Measurements from ENCODE around the gene SLC15A4.
A peak's percentile ranks its signal among the peaks of the same experiment; 100 is the strongest.

The SLC15A4 gene

DNA sequence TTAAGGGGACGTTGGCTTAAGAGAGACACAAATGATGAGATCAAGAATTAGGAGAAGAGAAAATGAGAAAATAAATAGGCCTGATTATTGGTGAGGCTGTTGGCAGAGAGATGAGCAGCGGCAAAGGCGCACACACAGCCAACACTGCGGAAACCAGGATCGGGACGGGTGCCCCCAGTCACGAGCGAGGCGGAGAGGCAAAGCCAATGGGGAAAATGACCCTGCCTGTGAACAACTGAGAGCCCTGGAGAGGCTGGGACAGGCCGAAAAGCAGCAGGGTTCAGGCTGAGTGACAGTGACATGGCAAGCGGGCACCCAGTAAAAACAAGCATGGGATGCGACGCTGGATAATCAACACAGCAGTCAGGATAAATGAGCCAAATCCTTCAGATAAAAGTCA lies 21.0 kb downstream of the SLC15A4 start:
- TF ChIP-seq, protein P1, sequence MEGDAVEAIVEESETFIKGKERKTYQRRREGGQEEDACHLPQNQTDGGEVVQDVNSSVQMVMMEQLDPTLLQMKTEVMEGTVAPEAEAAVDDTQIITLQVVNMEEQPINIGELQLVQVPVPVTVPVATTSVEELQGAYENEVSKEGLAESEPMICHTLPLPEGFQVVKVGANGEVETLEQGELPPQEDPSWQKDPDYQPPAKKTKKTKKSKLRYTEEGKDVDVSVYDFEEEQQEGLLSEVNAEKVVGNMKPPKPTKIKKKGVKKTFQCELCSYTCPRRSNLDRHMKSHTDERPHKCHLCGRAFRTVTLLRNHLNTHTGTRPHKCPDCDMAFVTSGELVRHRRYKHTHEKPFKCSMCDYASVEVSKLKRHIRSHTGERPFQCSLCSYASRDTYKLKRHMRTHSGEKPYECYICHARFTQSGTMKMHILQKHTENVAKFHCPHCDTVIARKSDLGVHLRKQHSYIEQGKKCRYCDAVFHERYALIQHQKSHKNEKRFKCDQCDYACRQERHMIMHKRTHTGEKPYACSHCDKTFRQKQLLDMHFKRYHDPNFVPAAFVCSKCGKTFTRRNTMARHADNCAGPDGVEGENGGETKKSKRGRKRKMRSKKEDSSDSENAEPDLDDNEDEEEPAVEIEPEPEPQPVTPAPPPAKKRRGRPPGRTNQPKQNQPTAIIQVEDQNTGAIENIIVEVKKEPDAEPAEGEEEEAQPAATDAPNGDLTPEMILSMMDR (IDR thresholded peaks at IDR 0.05; ENCODE audit: insufficient read depth, low read length, poor library complexity, severe bottlenecking): no peak
- H3K4me3 ChIP-seq (replicated peaks; ENCODE audit: low read depth, low read length): no peak overlapping the region
- H3K27me3 ChIP-seq (replicated peaks; ENCODE audit: control insufficient read depth, insufficient read depth, low read length): no peaks in the 10 kb centered on the region
- DNase-seq (ENCODE audit: extremely low read depth, insufficient read length): no peak
- peaks cover 34% of the 10 kb centered on the region for H3K36me3 ChIP-seq (ENCODE audit: control insufficient read depth, insufficient read depth, low read length)

GRCh38 chr12:128801879-128802391 lies 21.8 kb downstream of the SLC15A4 start:
- Histone ChIP-seq H3K36me3 (ENCODE audit: control insufficient read depth, insufficient read depth, low read length) (peaks cover 33% of the 10 kb centered on the region), H3K4me3 (replicated peaks; ENCODE audit: low read depth, low read length) (no peak overlapping the region), H3K27me3 (replicated peaks; ENCODE audit: control insufficient read depth, insufficient read depth, low read length) (no peaks in the 10 kb centered on the region)
- TF ChIP-seq, protein P1 (IDR thresholded peaks at IDR 0.05; ENCODE audit: insufficient read depth, low read length, poor library complexity, severe bottlenecking): no peak
- no peak for DNase-seq (ENCODE audit: extremely low read depth, insufficient read length)

GRCh38 chr12:128800606-128801005 lies 23.2 kb downstream of the SLC15A4 start:
- Histone ChIP-seq H3K36me3 (ENCODE audit: control insufficient read depth, insufficient read depth, low read length) (peaks cover 37% of the 10 kb centered on the region), H3K27me3 (replicated peaks; ENCODE audit: control insufficient read depth, insufficient read depth, low read length) (no peaks in the 10 kb centered on the region), H3K4me3 (replicated peaks; ENCODE audit: low read depth, low read length) (no peak overlapping the region)
- TF ChIP-seq, protein P1 (IDR thresholded peaks at IDR 0.05; ENCODE audit: insufficient read depth, low read length, poor library complexity, severe bottlenecking): no peak
- no peak for DNase-seq (ENCODE audit: extremely low read depth, insufficient read length)

GRCh38 chr12:128798571-128799341 lies 25.0 kb downstream of the SLC15A4 start:
- H3K36me3 ChIP-seq (ENCODE audit: control insufficient read depth, insufficient read depth, low read length): peaks cover 43% of the 10 kb centered on the region
- DNase-seq (ENCODE audit: extremely low read depth, insufficient read length): no peak
- TF ChIP-seq, protein P1 (IDR thresholded peaks at IDR 0.05; ENCODE audit: insufficient read depth, low read length, poor library complexity, severe bottlenecking): peak; percentile 3
- H3K27me3 ChIP-seq (replicated peaks; ENCODE audit: control insufficient read depth, insufficient read depth, low read length): no peaks in the 10 kb centered on the region
- no peak overlapping the region; the same call in 1 of the 2 replicates for H3K4me3 ChIP-seq (replicated peaks; ENCODE audit: low read depth, low read length)

DNA sequence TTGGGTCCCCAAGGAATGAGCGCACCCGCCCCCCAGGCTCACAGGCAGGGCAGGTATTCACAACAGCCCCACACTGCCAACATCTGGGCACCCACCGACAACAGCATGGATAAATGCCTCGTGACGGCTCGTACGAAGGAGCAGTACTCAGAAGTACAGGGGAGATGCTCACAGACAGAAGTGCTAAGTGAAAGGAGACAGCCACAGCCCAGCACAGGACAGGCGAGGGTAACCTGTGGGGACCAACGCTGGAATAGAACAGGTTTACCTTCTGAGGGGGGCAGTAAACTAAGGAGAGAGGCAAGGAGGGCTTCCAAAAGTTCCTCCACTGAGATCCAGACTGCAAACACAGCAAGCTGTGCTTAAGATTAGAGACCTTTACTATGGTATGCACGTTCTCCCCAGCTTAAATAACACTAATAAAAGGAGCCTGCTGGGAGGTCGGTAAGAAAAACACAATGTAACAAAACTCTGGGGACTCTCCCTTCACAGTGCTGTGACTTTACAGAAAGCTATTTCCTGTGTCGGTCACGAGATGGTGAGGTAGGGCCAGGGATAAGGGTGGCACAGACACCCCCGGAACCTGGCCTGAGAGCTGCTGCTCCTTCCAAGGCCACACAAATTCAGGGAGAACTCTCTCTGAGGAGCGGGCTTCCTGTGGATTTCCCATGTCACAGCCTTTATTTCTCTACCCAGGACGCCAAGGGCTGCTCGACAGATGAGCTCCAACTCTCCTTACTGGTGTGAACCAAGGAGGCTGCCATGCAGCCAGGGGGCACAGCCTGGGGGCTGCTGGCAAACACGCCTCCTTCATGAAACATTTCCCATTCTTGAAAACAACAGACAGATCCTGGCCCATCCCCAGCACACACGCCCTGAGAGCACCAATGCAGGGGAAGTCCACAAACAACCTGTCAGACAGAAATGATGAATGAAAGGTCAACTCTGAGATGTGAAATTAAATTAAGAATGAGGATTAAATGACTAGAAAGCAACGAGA lies 26.3 kb downstream of the SLC15A4 start:
- TF ChIP-seq, protein P1 (IDR thresholded peaks at IDR 0.05; ENCODE audit: insufficient read depth, low read length, poor library complexity, severe bottlenecking): no peak
- no peaks in the 10 kb centered on the region for H3K27me3 ChIP-seq (replicated peaks; ENCODE audit: control insufficient read depth, insufficient read depth, low read length)
- DNase-seq (ENCODE audit: extremely low read depth, insufficient read length): no peak
- peaks cover 44% of the 10 kb centered on the region for H3K36me3 ChIP-seq (ENCODE audit: control insufficient read depth, insufficient read depth, low read length)
- no peak overlapping the region for H3K4me3 ChIP-seq (replicated peaks; ENCODE audit: low read depth, low read length)
